HG03196 (cell line): Measurements from ENCODE around the gene RNF43.
A peak's percentile ranks its signal among the peaks of the same experiment; 100 is the strongest.

Experiments used
- ATAC-seq: cut with Tn5 transposase; IDR thresholded peaks from one replicate; pipeline ENCODE4 v1.9.1; 2021; ENCODE audit not compliant: unreplicated experiment

Gene RNF43

DNA sequence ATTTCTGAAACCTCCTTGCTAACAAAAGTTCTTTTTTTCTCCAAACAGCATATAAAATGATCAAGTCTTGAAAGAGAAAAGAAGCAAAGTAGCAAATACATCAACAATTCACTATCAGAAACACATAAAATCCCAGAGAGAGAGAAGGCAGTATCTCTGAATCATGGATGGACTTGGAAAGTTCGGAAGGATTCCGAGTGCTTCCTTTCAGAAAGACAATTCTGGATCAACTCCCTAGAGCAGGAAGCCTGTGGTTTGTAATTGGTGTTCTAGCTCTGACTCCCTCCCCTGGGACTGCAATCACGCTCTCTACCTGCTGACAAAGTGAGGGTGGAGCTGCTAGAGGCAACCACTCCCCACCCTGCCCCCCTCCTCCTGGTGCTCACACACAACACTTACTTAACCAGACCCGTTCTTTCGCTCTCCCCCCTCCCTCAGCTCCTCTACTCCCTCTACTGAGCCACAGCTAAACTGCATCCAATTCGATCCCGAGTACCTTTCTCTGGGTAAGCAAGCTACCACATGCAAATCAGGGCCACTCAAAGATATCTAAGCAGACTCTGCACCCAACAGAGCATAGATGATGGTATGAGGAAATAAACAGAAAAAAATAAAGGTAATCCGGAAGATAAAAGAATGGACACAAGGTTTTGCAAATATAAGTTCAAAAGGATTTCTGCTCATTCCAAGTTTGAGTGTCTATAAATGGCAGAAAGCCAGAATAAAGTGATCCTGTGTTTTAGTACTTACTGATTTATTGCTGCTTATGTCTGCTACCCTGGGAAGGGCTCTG is at the start of gene RNF43:
TSS of gene RNF43 (minus strand) at position 235 of the 793 bp plus-strand sequence. CDS start 1,957 bp downstream, outside the sequence.
- peak; percentile 93 for ATAC-seq

DNA sequence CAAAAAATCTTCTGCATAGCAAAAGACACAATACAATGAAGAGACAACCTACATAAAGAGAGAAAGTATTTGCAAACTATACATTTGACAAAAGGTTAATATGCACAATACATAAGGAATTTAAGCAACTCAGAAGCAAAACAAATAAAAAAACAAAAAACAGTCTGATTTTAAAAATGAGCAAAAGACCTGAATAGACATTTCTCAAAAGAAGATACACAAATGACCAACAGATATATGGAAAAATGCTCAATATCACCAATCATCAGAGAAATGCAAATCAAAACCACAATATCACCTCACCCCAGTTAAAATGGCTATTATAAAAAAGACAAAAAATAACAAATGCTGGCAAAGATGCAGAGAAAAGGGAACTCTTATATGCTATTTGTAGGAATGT is 38.2 kb upstream of the RNF43 start:
- ATAC-seq = no peak

DNA sequence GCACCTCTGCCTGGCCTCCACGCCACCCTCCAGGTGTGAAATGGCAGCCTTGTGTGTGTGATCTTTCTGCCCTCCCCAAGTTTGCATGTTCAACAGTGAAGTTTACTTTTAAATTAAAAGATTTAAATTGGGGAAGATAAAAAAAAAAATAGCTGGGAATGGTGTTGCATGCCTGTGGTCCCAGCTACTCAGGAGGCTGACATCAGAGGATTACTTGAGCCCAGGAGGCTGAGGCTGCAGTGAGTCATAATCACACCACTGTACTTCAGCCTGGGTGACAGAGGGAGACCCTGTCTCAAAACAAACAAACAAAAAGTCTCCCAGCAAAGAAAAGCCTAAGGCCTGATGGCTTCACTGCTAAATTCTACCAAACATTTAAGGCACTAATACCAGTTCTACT is 35.4 kb upstream of the RNF43 start:
- no peak for ATAC-seq

DNA sequence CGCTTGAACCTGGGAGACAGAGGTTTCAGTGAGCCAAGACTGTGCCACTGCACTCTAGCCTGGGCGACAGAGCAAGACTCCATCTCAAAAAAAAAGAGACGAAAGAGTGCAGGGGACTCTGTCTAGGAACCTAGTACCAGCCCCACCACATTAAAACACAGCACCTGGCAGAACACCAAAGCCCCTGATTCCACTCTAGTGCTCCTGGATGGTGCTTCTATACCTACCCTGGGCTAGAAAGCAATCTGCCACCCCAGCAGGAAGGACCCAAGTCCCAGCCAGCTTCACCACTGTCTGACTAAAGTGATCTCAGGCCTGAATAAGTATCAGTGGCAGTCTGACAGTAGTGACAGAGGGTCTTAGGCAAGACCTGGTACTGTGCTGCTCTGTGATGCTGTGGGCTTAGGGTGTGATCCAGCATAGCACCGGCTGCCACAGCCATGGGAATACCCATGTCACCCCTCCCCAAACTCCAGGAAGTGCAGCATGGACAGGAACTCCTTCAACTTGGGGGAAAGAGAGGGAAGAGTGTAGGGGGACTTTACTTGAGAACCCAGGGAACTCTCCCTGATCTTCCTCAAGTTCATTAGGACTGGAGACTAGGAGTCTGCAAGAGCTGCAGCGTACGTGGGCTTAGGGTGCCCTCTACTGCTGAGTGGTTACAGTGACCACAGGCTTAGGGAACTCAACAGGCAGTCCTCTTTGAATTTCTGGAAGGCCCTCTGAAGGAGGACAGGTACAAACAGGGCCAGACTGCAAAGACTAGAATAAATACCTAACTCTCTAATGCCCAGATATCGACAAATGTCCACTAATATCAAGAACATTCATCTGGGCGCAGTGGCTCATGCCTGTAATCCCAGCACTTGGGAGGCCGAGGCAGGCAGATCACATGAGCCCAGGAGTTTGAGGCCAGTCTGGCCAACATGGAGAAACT is 30.0 kb upstream of the RNF43 start:
- ATAC-seq = peak; percentile 64

DNA sequence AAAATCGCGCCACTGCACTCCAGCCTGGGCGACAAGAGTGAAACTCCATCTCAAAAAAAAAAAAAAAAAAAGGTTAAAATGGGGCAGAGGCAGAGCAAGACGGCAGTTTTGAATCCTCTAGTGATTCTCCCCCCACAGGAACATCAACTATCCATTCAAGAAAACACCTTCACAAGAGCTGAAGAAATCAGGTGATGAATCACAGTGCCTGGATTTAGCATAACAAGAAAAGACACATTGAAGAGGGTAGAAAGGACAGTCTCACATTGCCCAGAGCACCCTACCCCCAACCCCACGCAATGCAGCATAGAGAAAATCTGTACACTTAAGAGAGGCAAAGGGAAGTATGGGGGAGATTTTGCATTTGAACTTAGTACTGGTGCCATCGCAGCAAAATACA is 28.8 kb upstream of the RNF43 start:
- no peak for ATAC-seq

DNA sequence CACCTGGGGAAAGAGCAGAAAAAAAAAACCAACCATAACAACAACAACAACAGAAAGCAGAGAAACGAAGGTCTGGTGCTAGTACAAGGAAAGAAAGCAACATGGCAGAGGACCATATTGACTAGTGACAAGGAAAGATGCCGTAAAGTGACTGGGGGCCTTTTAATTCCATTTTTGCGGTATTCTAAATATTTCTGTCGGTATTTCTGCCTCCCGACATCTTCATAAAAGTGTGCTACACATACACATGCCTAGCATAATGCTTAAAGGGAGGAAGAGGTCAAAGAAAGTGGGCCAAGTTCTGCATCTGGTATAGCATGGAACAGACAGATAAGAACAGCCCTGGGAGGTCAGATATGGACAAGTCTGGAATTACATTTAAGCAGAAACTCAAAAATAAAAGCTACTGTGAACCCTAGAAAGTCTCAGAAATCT is 19.5 kb upstream of the RNF43 start:
- no peak for ATAC-seq

DNA sequence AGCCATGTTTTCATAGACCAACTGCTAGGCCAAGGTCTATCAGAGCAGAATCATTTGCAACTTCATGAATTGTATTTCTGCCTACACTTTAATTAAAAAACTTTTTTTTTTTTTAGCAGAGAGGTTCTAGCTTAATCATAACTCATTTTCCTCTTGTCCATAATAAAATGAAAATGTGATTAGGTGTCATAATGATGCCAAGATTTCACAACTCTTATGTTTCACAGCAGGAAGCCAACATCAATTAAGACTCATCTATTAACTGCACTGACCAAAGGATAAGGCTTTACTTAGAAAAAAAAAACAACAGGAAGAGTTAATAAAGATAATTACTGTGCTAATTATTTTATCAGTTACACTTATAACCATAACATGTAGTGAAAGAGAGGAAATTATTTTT is 18.9 kb upstream of the RNF43 start:
- no peak for ATAC-seq

DNA sequence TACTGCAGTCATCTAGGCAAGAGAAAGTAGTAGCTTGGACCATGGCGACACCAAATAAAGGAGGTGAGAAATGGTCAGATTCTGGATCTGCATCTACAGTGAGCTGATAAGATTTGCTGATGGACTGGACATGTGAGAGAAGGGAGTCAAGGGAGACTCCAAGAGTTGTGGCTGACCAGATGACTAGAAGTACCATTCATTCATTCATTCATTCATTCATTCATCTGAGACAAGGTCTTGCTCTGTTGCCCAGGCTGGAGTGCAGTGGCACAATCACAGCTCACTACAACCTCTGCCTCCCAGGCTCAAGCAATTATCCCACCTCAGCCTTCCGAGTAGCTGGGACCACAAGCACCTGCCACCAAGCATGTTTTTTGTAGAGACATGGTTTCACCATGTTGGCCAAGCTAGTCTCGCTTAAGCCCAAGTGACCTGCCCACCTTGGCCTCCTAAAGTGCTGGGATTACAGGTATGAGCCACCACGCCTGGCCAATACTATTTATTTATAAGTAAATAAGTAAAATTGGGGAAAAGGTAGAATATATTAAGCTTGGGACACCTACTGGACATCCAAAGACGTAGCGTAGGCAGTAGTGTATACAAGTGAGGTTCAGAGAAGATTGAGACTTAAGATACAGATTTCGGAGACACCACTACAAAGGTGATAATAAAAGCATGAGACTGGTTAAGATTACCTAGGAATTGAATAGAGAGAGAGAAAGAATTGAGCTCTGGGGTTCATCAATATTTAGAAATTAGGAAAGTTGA is 15.7 kb upstream of the RNF43 start:
- ATAC-seq = no peak

DNA sequence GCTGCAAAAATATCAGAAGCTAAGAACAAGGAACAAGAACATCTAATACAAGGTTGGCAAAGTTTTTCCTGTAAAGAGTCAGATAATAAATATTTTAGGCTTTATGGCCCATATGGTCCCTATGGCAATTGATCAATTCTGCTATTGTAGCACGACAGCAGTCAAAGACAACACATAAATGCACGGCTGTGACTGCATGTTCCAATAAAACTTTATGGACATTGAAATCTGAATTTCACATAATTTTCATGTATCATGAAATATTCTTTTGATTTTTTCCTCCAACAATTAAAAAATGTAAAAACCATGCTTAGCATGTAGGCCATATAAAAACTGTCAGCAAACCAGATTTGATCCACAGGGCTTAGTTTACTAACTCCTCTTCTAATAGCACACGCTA is 10.5 kb upstream of the RNF43 start:
- ATAC-seq = no peak

DNA sequence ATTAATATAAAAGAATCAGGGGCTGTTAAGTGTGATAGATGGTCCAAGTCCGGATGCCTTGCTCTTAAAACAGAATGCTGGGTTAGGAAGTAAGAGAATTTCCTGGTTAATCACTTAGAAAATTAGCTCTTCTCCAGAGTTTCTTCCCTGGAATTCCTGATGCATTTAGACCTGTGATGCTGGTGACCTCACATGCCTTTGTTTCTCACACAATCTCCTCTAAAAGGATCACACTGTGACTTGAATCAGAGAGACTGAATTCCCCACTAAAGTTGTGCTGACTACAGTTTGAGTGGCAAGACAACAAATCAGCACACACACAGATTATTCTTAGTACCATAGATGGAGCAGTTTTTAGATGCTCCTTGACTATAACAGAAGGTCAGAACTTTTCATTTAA is 4.4 kb upstream of the RNF43 start:
- no peak for ATAC-seq

DNA sequence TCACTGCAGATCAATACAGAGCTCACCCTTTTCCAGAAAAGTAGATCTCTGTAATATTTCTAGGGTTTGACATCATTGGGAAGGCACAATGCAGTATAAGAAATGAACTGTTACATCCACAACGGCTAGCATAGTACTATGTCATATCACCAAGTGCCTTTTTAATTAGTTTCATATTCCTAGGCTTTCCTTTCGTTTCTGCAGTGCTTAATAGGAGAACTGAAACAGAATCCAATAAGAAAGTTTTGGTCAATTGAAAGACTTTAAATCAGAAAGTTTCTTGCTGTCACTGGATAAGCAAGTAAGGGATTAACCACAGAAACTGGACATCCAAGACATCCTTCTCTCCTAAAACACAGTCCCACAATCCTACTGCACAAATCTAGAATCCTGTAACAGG is 3.5 kb upstream of the RNF43 start:
- no peak for ATAC-seq

DNA sequence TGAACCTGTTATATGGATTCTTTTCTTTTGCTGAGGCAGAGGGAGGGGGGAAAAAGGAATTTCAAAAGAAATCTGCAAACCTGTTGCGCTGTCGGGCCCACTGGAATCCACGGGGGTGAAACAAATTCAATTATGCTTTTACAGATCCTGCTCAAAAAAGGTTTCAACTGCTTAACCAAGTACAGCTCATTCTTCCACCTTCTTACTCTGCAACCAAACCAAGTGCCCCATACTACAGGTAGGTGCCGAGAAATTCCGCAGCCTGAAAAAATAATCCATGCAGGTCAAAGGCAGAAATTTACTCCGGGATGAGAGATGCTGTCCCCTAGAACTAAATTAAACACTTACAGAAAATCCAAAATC is 416 bp downstream of the RNF43 start:
- no peak for ATAC-seq

DNA sequence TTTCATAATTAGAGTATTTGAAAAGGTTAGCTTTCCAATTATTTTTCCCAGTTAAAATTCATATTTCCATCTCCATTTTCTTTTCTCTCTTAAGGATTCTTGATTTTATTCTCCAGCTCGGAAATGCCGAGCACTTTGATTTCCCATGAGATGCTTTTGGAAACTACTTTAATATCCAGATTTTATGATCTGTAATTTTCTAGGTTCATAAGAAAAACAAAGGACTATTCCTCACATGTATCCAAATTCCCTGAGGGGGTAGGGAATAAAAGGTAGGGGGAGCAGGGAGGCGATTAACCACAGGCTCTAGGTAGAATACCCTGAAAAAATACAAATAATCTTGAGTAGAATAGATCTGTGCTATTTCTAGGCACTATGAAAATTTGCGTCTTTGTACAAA is 938 bp downstream of the RNF43 start:
- ATAC-seq = no peak

DNA sequence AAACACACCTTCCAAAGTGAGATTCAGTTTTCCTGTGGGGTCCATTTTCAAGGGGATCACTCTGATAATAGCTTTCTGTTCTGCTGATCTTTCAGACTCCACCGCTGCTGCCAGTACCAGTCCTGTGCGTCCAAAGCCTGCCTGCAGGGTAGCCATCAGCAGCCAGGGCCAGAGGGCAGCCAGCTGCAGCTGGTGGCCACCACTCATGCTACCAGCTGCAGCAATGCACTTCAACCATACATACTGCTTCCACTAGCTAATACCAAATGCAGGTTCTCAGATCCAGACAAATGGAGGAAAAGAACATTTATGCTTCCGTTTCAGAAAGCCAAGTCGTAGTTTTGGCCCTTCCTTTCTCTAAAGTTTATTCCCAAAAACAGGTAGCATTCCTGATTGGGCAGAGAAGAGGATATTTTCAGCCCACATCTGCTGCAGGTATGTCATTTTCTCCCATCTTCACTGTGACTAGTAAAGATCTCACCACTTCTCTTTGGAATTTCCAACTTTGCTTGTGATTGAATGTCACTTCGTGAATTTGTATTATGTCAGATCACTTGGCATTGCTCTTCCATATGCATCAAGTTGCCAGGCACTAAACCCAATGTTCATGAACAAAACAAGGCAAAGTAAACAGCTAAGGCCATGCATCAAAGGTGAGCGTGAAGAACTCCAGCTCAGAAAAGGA is 1.8 kb downstream of the RNF43 start:
- ATAC-seq = no peak

DNA sequence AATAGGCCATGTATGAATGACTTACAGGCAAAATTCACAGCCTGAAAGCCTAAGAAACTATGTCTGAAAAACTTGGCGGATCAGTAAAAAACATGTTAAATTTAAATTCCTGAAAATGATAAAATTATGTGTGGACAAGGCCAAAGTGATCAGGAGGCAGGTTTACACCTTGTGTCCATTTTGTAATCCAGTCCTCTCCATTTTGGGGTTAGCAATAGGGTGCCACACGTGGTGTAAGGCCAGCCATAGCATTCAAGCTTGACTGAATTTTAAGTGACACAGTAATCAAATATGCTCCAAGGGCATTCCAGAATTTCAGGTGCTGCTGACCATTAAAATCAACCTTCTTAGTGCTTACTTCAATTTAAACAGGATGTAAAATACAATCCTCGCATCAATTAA is 2.7 kb downstream of the RNF43 start:
- ATAC-seq = no peak

DNA sequence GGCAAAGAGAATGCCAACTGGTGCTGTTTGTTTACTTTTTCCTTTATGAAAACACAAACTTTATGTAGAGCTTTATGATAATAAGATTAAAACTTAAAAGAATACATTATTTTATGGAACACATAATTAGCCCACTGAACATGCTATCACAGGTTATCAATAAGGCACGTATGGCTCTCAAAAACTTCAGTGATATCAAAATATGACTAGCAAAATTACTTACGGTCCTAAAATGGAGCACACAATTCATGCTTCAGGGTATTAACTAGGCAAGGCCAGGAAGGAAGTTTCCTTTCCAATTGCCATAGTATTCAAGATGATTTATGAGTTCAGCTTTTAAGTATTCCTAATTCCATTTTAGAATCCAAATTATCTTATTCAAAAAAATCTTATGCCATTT is 3.6 kb downstream of the RNF43 start:
- no peak for ATAC-seq

DNA sequence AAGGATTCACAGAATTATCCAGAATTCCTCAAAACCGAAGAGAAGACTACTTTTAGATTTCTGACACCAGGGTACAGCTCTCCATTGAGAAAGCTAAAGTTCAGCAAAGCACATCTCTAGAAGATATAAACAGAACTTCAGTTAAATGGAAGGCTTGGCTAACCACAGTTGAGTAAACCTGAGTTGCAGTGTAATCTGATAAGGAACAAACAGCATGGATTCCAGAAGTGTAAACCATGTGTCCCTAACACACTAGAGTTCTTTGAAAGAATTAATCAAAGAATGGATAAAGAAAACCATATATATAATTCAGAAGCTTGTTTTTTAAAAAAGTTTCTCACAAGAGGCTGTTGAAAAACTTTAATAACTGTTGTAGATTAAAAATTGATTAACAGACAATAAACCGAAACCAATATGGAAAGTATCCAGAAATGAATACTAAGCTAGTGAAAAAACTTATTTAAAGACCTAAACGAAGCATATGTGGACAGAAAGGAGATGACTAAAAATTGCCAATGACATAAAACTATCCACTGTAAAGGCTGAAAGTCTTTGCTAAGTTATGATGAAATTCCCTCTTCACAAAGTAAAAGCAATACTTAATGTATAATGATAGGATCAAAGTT is 4.3 kb downstream of the RNF43 start:
- ATAC-seq = no peak

DNA sequence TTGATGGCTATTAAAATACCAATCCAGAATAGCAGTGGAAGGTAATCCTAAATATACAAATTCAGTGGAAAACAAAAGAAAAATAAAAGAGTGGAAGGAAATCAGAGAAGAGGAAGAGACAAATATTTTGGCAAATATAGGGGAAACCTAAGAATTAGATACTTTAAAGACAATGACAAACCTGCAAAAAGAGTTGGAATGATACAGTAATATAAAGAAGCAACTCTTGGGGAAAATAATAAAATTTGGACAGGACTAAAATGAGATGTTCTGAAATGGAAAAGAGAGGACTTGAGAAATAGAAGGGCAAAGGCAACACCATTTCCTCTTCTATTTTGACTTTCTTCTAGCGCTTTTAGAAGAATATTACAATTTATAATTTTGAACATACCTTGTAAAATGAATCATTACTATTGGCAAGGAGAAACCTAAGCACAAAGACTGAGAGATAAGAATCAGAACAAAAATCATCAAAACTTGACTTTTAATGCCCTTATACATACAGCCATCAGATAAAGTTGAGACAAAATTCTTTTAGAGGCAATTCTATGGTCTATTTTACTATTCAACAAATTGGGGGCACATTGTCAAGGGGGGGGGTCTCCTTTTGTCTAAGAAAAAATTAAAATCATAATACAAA is 5.2 kb downstream of the RNF43 start:
- ATAC-seq = no peak

DNA sequence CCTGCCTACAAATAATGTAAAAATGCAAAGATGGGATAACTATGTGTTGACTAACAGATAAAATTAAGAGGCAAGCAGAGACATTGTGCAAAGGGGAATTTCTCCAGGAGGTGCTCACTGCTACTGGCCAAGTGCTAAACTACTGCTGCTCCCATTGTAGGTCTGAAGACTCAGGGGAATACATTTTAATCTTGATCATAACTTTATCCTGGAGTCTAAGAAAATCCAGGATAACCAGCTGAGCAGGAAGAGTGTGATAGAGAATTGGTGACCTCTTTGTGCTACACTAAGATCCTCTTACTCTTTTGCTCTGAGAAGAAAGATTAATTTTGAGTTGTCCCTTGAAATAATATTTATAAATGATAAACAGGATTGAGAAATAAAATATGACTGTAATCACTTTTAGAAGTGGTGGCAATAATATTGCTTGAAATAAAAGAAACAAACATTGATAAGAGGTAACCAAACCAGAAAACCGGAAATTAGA is 5.9 kb downstream of the RNF43 start:
- ATAC-seq = no peak
